Measurements from ENCODE around the gene ADGRA3. TPM values are rescaled to one million over a fixed set of nuclear protein-coding genes. Genes with fewer than 3 reads are reported as not detected.
A peak's percentile ranks its signal among the peaks of the same experiment; 100 is the strongest.

The ADGRA3 gene
- total RNA-seq, 4 donors from 2014 or later, result 17.1 to 86.4 (median 25.7) TPM

DNA sequence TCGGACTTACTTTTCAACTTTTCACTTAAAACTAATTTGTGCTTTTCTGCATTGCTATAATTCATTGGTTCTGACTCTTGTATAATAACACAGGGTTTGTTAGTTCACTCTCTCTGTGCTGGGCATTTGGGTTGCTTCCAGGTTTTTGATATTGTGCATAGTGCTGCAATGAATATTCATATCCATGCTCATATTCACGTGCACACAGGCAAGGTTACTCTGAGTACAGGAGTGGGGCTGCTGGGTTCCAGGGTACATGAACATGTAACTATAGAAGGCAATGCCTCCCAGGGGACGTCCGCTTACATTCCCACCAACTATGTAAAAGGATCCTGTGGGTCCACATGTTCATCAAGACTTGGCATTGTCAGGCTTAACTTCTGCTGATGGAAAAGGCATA, 117.2 kb downstream of the ADGRA3 start:
- in situ Hi-C loops (cut with MboI; ENCODE audit: low sequenced_read_pairs in 4 of 4) (loop anchor here (25.0 kb wide), 1 partner anchor 611 kb away; no protein-coding TSS in a partner anchor), intact Hi-C loops (cut with DNase I; ENCODE audit: low total_unique reads) (no loop called here)

DNA sequence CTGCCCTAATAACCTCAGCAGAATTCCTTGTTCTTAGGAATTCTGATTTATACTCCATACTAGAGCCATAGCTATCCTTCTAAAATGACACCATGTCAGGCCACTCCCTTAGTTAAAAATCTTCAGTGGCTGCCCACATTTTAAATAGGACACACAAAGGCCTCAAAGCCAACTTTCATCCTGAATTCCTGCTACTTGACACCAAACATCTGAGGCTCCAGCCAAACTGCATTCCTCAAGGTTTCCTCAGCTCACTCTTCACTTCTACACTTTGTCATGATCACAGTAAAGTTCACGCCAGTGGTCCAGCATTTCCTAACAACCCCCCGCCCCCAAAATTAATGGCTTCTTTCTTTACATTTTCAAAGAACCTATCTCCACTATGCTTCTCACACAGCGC, 124.3 kb downstream of the ADGRA3 start:
- TF ChIP-seq POLR2A (IDR thresholded peaks at IDR 0.05), result no peak
- TF ChIP-seq, protein P1, sequence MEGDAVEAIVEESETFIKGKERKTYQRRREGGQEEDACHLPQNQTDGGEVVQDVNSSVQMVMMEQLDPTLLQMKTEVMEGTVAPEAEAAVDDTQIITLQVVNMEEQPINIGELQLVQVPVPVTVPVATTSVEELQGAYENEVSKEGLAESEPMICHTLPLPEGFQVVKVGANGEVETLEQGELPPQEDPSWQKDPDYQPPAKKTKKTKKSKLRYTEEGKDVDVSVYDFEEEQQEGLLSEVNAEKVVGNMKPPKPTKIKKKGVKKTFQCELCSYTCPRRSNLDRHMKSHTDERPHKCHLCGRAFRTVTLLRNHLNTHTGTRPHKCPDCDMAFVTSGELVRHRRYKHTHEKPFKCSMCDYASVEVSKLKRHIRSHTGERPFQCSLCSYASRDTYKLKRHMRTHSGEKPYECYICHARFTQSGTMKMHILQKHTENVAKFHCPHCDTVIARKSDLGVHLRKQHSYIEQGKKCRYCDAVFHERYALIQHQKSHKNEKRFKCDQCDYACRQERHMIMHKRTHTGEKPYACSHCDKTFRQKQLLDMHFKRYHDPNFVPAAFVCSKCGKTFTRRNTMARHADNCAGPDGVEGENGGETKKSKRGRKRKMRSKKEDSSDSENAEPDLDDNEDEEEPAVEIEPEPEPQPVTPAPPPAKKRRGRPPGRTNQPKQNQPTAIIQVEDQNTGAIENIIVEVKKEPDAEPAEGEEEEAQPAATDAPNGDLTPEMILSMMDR (IDR thresholded peaks at IDR 0.05 in 4 of 5, conservative IDR thresholded peaks at IDR 0.05 in 1 of 5), result no peak
- in situ Hi-C loops (cut with MboI; ENCODE audit: low sequenced_read_pairs in 4 of 4), result loop anchor here (25.0 kb wide), 1 partner anchor 604 kb away; no protein-coding TSS in a partner anchor
- no peak overlapping the region for H3K4me3 ChIP-seq
- H3K27me3 ChIP-seq, result no peaks in the 10 kb centered on the region
- no peak overlapping the region for H3K27ac ChIP-seq
- DNase-seq, result no peak
- ATAC-seq, result no peak
- peaks cover 0 to 20% of the 10 kb centered on the region in 2 donors for H3K36me3 ChIP-seq
- H3K9me3 ChIP-seq, result no peaks in the 10 kb centered on the region
- intact Hi-C loops (cut with DNase I; ENCODE audit: low total_unique reads), result no loop called here
- peaks cover 6 to 11% of the 10 kb centered on the region in 2 donors for H3K4me1 ChIP-seq

More for the DNA sequence above, 117.2 kb downstream of the ADGRA3 start:
- no peaks in the 10 kb centered on the region for H3K27me3 ChIP-seq
- peaks cover 0 to 31% of the 10 kb centered on the region in 2 donors for H3K36me3 ChIP-seq
- no peak for TF ChIP-seq POLR2A (IDR thresholded peaks at IDR 0.05)
- TF ChIP-seq, protein P1 (IDR thresholded peaks at IDR 0.05 in 4 of 5, conservative IDR thresholded peaks at IDR 0.05 in 1 of 5), result no peak
- H3K4me1 ChIP-seq, result no peaks in the 10 kb centered on the region
- DNase-seq, result no peak
- H3K9me3 ChIP-seq, result no peaks in the 10 kb centered on the region
- no peak overlapping the region for H3K27ac ChIP-seq
- ATAC-seq, result no peak
- H3K4me3 ChIP-seq, result no peak overlapping the region

DNA sequence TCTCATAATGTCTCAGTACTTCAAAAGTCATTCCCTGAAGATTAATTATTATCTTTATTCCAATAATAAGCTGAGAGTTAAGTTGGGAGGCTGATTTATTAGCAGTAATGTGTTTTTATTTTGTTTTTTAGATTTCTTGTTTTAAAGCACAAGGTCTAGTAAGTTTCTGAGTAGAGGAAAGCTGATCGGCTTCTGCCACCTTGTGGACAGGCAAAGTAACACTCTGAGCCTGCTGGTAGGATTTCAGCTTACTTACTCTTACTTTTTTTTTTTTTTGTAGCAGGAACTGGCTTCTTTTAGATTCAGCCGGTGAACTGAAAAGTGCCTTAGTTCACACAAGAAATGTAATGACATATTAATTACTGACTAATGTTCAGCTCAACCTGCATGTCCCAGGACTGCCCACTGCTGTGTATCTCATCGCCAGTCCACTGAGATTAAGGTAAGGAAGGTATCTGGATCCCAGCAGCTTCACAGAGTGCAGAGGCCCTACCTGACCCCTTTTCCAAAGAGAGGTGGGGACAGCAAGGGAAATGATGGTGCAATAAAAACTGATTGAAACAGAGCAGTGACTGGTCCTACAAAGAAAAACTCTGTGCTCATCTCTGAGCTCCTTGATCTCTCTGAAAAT, 126.5 kb downstream of the ADGRA3 start:
- H3K27ac ChIP-seq, result no peak overlapping the region
- H3K4me3 ChIP-seq, result no peak overlapping the region
- peaks cover 0 to 20% of the 10 kb centered on the region in 2 donors for H3K36me3 ChIP-seq
- intact Hi-C loops (cut with DNase I; ENCODE audit: low total_unique reads) (loop anchor here (1.0 kb wide), 1 partner anchor 600 kb away; no protein-coding TSS in a partner anchor), in situ Hi-C loops (cut with MboI; ENCODE audit: low sequenced_read_pairs in 4 of 4) (loop anchor here (25.0 kb wide), 1 partner anchor 602 kb away; no protein-coding TSS in a partner anchor)
- no peak for TF ChIP-seq POLR2A (IDR thresholded peaks at IDR 0.05)
- TF ChIP-seq, protein P1 (IDR thresholded peaks at IDR 0.05 in 4 of 5, conservative IDR thresholded peaks at IDR 0.05 in 1 of 5), result peak in 4 of 5 experiments; percentile 40 to 69 (median 50)
- peaks cover 6 to 20% of the 10 kb centered on the region in 2 donors for H3K4me1 ChIP-seq
- H3K27me3 ChIP-seq, result no peaks in the 10 kb centered on the region
- no peak for ATAC-seq
- no peak for DNase-seq
- no peaks in the 10 kb centered on the region for H3K9me3 ChIP-seq

DNA sequence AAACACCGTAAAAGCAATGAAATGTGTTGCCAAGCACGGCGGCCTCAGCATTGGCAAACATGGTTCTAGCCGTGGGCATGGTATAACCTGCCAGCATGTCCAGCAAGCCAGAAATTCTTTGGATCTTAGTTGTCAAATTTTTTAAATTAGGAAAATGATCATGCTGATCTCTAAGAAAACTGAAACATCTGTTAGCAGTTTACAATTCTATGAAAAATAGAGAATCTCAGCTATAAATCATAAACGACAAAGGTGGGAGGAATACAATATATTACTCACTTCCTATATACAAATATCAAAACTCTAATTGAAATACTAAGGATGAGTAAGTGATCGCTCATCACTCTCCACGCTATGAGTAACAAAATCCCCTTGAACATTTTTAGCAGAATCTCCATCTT, 130.3 kb downstream of the ADGRA3 start:
- intact Hi-C loops (cut with DNase I; ENCODE audit: low total_unique reads) (no loop called here), in situ Hi-C loops (cut with MboI; ENCODE audit: low sequenced_read_pairs in 4 of 4) (loop anchor here (25.0 kb wide), 1 partner anchor 598 kb away; no protein-coding TSS in a partner anchor)
- Histone ChIP-seq H3K4me3 (no peak overlapping the region), H3K4me1 (peaks cover 0 to 9% of the 10 kb centered on the region in 2 donors), H3K9me3 (no peaks in the 10 kb centered on the region), H3K36me3 (peaks cover 0 to 20% of the 10 kb centered on the region in 2 donors), H3K27ac (no peak overlapping the region), H3K27me3 (no peaks in the 10 kb centered on the region)
- no peak for TF ChIP-seq POLR2A (IDR thresholded peaks at IDR 0.05)
- TF ChIP-seq, protein P1 (IDR thresholded peaks at IDR 0.05 in 4 of 5, conservative IDR thresholded peaks at IDR 0.05 in 1 of 5), result no peak
- no peak for DNase-seq
- ATAC-seq, result no peak
